HepG2 (cell line): ENCODE data around the gene EPM2A. TPM values are rescaled to one million over a fixed set of nuclear protein-coding genes. Genes with fewer than 3 reads are reported as not detected.

Experiments used
- BHLHE40 ChIP-seq: IDR thresholded peaks from 2 replicates; pipeline ENCODE4 v1.6.1; 2011; ENCODE audit warnings: low read length, improper control_type of control experiment
- CEBPG ChIP-seq: IDR thresholded peaks from 2 replicates; pipeline ENCODE4 v1.6.1; 2016
- CREB3 ChIP-seq: sonication (generic); formaldehyde crosslinking; IDR thresholded peaks from 2 replicates; pipeline ENCODE4 v1.5.0; 2020; ENCODE audit warnings: missing genetic modification reagents
- DZIP1 ChIP-seq: sonication (generic); formaldehyde crosslinking; IDR thresholded peaks from 2 replicates; pipeline ENCODE4 v1.5.0; 2020; ENCODE audit warnings: mild to moderate bottlenecking, missing genetic modification reagents
- GATAD2A ChIP-seq: IDR thresholded peaks from 2 replicates; pipeline ENCODE4 v1.6.1; 2016
- HCFC1 ChIP-seq: fragments of 150-350 bp; IDR thresholded peaks from 2 replicates; pipeline ENCODE4 v1.6.1; 2014; ENCODE audit warnings: low read depth, low read length
- KAT8 ChIP-seq: IDR thresholded peaks from 2 replicates; pipeline ENCODE4 v1.6.1; 2016; ENCODE audit warnings: missing genetic modification reagents, missing compliant biosample characterization
- MEIS2 ChIP-seq: sonication (generic); formaldehyde crosslinking; IDR thresholded peaks from 2 replicates; pipeline ENCODE4 v1.9.0; 2021; ENCODE audit warnings: mild to moderate bottlenecking, missing genetic modification reagents
- NFKB2 ChIP-seq: sonication (generic); formaldehyde crosslinking; IDR thresholded peaks from 2 replicates; pipeline ENCODE4 v1.4.0; 2020; ENCODE audit warnings: missing genetic modification reagents, borderline replicate concordance
- NFRKB ChIP-seq: fragments of 450-650 bp; IDR thresholded peaks from 2 replicates; pipeline ENCODE4 v1.6.1; 2017
- NR2C2 ChIP-seq: sonication (generic); formaldehyde crosslinking; IDR thresholded peaks from 2 replicates; pipeline ENCODE4 v1.4.0; 2020; ENCODE audit warnings: missing genetic modification reagents, mild to moderate bottlenecking, moderate library complexity, borderline replicate concordance
- ONECUT2 ChIP-seq: sonication (generic); formaldehyde crosslinking; IDR thresholded peaks from 2 replicates; pipeline ENCODE4 v1.4.0; 2020; ENCODE audit warnings: missing genetic modification reagents
- SP140L ChIP-seq: sonication (generic); formaldehyde crosslinking; IDR thresholded peaks from 2 replicates; pipeline ENCODE4 v1.4.0; 2020; ENCODE audit warnings: missing genetic modification reagents, borderline replicate concordance
- YEATS4 ChIP-seq: sonication (generic); formaldehyde crosslinking; IDR thresholded peaks from 2 replicates; pipeline ENCODE4 v1.4.0; 2020; ENCODE audit warnings: missing genetic modification reagents, borderline replicate concordance
- ZBTB44 ChIP-seq: sonication (generic); formaldehyde crosslinking; IDR thresholded peaks from 2 replicates; pipeline ENCODE4 v1.4.0; 2020; ENCODE audit warnings: missing genetic modification reagents
- ZFP41 ChIP-seq: sonication (generic); formaldehyde crosslinking; IDR thresholded peaks from 2 replicates; pipeline ENCODE4 v1.4.0; 2020; ENCODE audit warnings: mild to moderate bottlenecking, missing genetic modification reagents, borderline replicate concordance
- ZNF17 ChIP-seq: sonication (generic); formaldehyde crosslinking; IDR thresholded peaks from 2 replicates; pipeline ENCODE4 v1.5.0; 2020; ENCODE audit warnings: mild to moderate bottlenecking, missing genetic modification reagents
- ZNF740 ChIP-seq: sonication (generic); formaldehyde crosslinking; IDR thresholded peaks from 2 replicates; pipeline ENCODE4 v1.4.0; 2020; ENCODE audit warnings: missing genetic modification reagents
- polyA plus RNA-seq, 8 experiments: library from polyadenylated mRNA; depleted of rRNA in 3 of 8; stranded (reverse) in 7 of 8; unstranded in 1 of 8; fragments of >200 nt; fragmentation: Illumina TruSeq in 4 of 8; extraction: Trizol in 4 of 8; gene quantifications; 2 replicates each; pipeline versions ENCODE4 v1.2.1 to v1.2.3, GENCODE V29; 2011 to 2016; ENCODE audit warnings: low read depth in 4 of 8, missing spikeins in 1 of 8, mixed read lengths in 1 of 8; ENCODE audit not compliant: insufficient read depth in 1 of 8
- total RNA-seq, 5 experiments: library from RNA; depleted of rRNA; stranded (reverse); fragments of >200 nt; fragmentation: Illumina TruSeq; extraction: Trizol; gene quantifications; 2 replicates each; pipeline ENCODE4 v1.2.3, GENCODE V29; 2016; ENCODE audit warnings: low read depth in 1 of 5

The EPM2A gene
- total and polyA plus RNA-seq, 2 of the 13 experiments (the other 11 are each of a cell fraction or from before 2014, with no cell fraction given), result 4.6 to 9.2 TPM

GRCh38 chr6:145772846-145773245, 37.5 kb upstream of the EPM2A start (continued):
- TF ChIP-seq MEIS2 (CRISPR knock-in tag), result no peak
- TF ChIP-seq ZNF740 (CRISPR knock-in tag), result no peak
- no peak for TF ChIP-seq DZIP1 (CRISPR knock-in tag)
- peak; percentile 90 for TF ChIP-seq GATAD2A (CRISPR knock-in tag)
- peak; percentile 43; the same call in 1 of the 2 replicates for TF ChIP-seq NR2C2 (CRISPR knock-in tag)
- TF ChIP-seq BHLHE40, result no peak
- no peak for TF ChIP-seq CREB3 (CRISPR knock-in tag)
- peak; percentile 88 for TF ChIP-seq CEBPG
- TF ChIP-seq ONECUT2 (CRISPR knock-in tag), result peak; percentile 96
- no peak for TF ChIP-seq NFRKB
- TF ChIP-seq ZNF17 (CRISPR knock-in tag), result no peak
- no peak for TF ChIP-seq KAT8 (CRISPR knock-in tag)
- TF ChIP-seq SP140L (CRISPR knock-in tag), result no peak
- TF ChIP-seq ZBTB44 (CRISPR knock-in tag), result no peak
- no peak for TF ChIP-seq ZFP41 (CRISPR knock-in tag)
- TF ChIP-seq YEATS4, result 0 out of 2 replicates have a peak, but pooled peaks have one; percentile 8
- no peak for TF ChIP-seq HCFC1
- TF ChIP-seq NFKB2 (CRISPR knock-in tag), result no peak
